IPS DF 4.7 (cell line): ENCODE measurements around the gene TMEM43.

Experiments used
- DNase-seq: peaks from one replicate; pipeline ENCODE4 v3.0.0-alpha.2; 2013; ENCODE audit warnings: low spot score; ENCODE audit errors: extremely low read depth

TMEM43 gene

DNA sequence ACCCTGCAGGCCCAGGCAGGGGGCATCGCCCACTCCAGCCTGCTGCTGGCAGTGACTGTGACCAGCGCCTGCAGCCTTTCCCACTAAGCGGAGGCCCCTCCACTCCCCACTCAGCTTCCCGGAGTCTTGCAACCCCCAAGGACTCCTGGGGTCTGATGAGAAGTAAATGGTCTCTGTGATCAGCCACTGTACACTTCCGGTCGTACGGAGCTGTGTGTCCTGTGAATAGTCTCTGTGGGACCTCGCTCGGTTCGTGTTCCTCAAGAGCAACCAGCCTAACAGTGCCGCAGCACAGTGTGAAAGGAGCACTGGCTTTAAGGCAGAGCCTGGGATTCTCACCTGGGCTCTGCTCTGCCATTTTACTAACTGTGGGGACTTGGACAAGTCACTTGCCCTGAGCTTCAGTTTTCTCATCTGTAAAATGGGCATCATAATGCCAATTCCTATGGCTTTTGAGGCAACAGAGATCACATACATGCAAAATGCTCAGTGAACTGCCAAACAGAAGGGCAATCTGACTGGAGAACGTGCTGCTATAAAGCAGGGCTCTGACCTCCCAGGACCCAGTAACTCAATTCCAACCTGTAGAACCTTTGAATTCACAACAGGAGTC lies 26.7 kb downstream of the TMEM43 start:
- DNase-seq = no peak

DNA sequence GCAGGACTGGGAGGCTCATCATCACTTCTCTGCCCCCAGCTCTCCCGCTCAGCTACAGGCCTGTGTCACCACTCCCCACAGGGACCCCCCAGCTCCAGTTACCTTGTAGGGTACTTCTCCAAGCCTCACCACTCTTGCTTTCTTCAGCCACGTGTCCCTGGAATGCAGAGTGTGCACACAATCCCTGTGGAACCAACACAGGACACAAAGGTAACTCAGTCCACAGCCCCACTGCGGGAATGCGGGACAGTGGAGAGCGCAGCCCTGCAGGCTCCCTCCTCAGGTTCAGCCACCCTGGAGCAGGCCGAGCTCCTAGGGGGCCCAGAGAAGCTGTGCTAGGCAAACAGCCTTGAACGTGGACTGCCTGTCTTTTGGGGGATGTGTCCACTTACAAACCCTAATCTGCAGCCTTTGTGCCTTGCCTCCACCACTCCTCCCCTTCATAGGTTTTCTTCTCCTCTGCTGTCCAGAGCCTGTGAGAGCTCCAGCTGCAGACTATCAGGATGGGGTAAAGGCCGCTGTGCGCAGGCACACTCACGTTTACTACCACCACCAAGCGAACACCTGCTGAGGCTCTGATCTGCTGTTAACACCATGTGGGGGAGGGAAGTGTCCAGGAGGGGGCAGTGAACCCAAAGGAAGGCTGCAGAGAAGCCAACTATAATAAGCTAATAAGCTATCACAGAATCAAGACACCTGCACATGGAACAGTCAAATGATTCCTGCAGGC lies 27.5 kb downstream of the TMEM43 start:
- no peak for DNase-seq

DNA sequence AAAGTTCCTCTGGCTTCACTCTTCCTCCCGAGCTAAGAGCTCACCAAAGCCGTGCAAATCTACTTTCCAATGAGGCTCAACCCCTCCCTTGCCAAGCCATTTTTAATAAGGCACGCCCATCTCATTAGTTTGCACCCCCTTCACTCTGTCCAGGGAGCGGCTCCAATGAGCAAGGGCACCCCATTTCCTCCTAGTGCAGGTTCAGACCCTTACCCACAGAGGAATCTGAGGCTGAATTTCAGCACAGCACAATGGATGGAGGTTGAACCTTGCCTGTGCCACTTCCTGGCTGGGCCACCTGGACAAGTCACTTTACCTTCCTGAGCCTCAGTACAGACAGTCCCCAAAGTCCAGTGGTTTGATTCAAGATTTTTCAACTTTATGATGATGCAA lies 28.1 kb downstream of the TMEM43 start:
- no peak for DNase-seq

DNA sequence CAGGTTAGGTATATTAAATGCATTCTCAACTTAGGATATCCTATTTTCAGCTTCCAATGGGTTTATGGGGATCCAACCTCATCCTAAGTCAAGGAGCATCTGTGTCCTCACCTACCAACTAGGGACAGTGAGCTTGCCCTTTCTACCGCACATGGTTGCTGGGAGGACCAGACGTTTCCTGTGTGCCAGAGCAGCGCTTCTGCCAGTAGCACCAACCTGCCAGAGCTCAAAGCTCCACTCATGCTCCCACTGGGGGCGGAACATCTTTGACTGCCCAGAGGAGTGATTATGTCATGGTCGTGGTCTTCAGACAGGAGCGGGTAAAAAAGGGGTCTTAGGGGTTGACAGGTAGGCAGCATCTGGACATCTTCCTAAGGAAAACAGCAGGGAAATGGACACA lies 28.8 kb downstream of the TMEM43 start:
- DNase-seq = no peak

DNA sequence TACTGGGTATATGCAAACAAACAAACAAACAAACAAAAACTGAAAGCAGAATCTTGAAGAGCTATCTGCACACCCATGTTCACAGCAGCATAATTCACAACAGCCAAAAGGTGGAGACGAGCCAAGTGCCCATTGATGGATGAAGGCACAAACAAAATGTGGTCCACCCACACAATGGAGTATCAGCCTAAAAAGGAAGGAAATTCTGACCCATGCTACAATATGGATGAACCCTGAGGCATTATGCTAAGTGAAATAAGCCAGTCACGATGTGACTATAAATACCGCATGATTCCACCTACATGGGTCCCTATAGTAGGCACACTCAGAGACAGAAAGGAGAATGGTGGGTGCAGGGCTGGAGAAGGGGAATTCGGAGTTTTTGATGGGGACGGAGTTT lies 29.4 kb downstream of the TMEM43 start:
- DNase-seq = no peak

DNA sequence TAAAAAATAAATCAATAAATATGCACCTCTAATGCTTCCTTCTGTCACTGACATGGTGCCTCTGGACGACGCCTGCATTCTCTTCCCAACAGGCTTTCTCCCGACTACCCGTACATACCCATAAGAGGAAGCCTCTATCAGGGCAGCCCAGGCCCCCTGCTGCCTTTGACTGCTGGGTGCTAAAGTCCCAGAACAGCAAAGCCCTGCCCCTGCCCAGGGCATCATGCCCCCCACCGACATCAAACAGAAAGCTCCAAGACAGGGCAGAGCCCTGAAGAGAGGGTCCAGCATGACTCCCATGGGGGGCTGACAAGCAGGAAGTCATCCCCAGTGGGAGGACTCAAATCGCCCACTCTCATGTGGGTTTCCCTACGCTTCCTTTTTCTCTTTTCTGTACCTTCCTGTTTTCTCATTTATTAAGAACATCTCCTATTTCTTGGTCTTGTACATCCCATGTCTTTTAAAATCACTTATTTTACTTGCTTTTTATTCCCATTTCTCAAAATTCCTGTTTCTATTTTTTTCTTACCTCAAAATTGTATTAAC lies 30.1 kb downstream of the TMEM43 start:
- DNase-seq = no peak

DNA sequence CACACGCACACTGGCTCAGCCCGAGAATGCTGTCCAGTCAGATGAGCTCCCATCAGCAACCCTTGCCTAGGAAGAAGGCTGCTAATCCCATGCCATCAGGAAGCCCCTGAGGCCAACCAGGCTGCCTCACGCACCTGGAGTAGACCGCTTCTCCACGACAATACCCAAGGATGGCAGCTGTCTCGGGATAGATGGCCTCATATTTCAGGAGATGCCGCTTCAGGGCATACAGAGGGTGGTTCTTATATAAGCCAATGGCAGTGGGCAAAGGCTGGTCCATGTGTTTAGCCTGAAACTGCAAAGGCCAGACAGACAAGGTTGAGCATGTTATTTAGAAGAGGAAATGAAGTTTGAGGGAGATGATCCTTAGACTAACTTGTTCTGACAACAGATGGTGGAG lies 31.3 kb downstream of the TMEM43 start:
- no peak for DNase-seq

DNA sequence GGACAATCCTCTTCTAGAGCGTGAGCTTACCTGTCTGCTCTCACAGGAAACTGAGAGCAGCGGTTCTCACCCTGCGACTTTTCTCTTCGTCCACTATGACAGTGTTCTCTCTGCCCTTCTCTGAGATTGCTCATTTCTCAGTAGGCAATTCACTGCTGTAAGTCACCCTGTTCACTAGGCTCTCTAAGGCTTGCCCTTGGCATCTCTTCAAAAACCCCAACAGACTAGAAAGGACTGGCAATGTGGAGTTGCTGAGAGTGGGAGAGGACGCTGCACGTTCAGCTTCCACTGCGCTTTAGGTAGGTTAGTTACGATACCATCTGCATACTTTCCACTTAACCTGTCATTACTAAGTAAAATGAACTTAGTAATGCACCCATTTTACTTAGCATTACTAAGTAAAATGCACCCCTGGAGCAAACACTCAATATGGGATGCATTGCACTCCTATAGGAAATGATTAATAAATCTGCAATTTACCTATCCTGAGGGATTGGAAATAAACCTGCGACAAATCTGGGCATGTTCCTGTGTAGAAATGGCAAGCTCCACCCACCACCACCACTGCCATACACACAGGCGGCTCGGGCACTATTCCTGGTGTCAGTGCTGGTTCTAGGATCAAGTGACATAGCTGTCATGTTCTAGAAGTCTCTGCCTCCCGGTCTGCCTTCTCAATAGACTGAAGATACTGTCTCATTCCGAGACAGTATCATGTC lies 32.1 kb downstream of the TMEM43 start:
- DNase-seq = no peak

DNA sequence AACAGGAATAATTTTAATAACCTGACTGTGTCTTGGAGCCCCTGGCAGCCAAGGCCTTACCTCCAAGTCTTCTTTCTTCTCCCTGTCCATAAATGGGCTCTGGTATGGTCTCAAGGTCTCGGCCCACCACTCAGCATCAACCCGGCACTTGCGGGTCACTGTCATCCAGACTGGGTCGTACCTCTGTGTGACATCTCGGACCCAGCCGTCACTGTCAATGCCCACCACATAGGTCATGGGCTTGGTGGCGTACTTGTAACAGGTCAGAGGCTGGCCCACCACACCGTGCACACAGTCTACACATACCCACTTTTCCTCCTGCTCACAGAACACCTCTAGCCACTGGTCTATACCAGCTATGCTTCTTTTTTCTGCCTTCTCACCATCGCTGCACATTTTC lies 33.1 kb downstream of the TMEM43 start:
- no peak for DNase-seq

DNA sequence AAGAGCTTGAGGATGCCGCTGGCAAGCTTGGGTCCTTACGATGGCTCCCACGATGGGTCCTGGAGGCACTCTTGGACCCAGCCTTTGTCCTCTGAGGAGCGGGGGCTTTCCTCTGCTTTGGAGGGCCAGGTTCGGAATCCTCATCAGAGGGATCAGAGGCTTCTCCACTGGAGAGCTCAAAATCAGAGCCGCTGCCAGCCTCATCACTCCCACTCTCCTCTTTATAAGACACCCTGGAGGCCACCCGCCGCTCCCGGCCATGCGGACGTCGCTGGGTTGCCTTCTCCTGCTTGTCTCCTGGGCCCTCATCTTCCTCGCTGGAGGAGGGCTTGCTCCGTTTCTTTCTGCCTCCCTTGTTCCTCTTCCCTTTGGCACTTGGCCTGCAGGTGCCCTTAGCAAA lies 33.5 kb downstream of the TMEM43 start:
- DNase-seq = no peak

DNA sequence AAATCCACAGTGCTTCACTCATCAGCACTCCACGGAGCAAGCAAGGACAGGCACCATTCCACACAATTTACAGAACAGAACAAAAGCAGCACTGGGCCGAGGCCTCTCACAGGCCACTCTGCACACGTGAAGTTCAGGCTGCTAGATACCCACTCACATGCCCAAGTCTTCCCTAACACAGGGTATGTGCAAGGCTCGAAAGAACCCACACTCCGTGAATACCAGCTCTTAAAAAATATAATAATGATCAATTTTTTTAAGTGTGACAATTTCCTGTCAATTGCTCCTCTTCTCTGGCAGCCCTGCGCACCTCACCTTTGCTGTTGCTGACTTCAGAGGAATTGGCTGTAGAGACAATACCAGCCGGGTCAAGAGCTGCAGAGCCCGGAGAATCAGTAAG lies 34.6 kb downstream of the TMEM43 start:
- DNase-seq = no peak

DNA sequence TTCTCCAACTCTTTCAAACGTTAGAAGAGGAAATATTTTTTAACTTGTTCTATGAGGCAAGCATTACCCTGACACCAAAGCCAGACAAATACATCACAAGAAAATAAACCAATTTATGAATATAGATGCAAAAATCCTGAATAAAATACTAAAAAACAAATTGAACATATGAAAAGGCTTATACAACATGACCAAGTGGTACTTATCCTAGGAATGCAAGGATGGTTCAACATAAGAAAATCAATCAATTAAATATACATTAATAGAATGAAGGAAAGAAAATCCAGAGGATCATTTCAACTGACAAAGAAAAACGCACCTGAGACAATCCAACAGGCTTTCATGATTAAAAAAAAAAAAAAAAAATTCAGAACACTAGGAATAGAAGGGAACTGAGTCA lies 36.4 kb downstream of the TMEM43 start:
- no peak for DNase-seq

DNA sequence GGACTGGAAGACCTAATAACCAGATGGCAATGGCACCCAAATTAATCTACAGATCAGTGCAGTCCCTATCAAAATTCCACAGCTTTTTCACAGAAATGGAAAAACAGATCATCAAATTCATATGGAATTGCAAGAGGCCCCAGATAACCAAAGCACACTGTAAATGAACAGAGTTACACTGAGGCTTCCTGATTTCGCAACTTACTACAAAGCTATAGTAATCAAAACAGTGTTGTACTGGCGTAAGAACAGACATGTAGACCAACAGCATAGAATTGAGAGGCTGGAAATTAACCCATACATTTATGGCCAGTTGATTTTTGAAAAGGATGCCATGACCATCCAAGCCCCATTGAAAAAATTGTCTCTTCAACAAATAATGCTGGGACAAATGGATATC lies 37.3 kb downstream of the TMEM43 start:
- DNase-seq = no peak

DNA sequence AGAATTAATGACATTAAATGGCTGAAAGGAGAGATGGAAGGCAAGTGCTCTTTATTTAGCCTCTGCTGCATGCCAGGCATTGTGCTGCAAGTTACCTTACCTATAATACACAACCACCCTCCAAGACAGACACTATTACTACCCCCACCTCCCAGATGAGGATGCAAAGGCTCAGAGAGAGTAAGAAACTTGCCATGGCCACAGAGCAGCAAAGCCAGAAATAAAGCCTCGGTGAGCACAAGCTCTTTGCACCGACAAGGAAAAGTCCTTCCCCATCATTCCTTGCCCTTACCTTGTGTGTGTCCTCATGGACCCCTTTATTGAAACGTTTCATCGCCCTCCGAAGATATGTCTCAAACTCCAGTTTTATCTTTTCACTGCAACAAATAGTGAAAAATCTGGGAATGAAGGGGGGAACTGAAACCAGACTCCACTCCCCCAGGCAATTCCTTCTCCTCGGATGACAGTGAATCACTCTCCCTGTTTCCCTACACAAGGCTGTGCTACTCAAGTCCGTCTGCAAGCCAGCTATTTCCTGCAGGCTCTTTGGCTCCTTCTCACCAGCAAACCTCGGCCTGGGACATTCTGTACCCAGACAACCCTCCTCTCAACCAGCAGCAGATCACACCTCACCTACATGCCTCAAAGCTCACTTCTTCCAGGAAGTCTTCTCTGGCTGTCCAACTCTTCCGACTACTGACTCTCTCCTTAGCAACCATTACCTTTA lies 42.2 kb downstream of the TMEM43 start:
- no peak for DNase-seq

DNA sequence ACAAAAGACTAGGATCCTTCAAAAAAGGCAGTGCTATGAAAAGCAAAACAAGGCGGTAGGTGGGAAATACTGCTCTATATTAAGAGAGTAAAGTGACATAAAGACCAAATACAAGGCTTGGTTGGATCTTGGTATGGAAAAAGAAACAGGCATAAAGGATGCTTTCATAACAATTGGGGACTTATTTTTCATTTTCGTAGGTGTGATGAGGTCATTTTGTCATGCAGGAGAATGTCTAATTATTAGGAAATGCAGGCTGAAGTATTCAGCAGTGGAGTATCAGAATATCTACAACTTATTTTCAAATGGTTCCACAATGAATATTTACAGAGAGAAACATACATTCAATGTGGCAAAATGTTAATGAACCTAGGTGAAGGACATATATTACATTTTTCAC lies 44.6 kb downstream of the TMEM43 start:
- no peak for DNase-seq

DNA sequence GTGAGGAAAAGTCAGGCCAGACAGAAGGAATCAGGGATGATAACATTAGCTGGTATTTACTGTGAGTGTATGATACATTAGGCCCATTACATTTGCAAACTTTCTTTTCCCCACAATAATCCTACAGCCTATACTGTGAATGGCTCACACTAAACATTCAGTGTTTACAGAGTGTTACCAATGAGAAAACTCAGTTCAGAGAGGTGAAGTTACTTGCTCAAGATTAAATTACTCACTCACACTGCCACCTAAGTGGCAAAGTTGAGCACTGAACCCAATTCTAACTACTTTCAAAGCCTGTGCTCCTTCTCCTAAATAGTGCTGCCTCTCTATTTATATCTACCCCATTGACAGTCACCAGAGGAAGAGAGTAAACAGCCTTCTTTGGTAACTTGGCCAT lies 45.0 kb downstream of the TMEM43 start:
- DNase-seq = no peak

DNA sequence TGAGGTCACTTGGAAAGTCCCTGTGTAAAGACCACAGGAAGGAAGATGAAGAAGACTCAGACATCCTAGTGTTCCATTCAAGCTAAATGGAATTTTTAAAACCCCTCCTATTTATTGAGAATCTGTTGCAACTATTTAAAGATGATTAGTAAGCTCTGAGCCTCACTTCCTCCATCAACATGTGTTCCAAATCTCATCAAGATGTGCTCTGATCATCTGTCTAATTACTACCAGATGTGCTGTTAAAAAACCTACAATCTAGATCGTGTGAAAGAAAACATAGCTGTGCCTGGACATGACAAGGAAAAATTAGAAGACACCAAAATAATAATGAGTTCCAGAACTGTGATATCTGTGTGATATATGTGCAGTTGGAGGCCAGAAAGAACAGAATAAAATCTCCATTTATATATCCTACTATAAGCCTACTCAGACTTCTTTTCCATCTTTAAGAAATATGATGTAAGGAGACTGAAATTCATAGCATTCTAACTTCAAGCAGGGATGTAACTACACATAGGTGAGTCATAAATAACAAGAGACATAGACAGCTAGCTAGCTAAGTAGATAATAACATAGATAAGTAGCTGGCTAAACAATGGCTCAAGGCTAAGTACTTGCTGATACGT lies 45.8 kb downstream of the TMEM43 start:
- DNase-seq = no peak

DNA sequence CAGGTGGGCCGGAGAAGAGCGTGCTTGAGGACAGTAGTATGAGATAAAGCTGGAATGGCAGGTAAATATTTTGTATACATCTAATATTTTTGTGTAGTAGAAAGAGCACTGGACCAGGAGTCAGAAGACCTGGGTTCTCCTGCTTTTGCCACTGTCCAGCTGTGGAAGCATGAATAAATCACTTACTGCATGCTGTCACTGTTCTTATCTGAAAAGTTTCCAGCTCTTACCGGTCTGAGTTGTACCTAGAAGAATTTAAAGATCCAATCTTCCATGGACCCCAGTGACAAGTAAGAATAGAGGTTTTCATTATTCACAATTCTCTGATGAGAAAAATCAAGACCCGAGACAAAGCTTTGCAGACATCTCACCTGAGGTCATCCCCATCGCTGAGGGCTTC lies 47.6 kb downstream of the TMEM43 start:
- DNase-seq = no peak

DNA sequence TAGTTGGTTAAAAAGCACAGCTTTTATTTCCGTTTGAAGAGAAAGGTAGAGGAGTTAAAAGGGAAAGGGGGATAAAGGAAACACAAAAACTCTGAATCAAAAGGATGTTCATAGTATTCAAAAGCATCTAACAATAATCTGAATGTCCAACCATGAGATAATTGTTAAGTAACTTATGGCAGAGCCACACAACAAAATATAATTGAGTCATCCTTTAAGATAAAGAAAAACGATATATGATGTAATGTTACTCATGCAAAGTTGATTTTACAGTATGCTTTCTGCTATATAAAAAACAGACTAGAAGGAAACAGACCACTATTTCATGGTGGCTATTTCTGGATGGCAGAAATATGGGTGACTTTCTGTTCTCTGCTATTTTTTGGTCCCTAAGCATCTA lies 49.6 kb downstream of the TMEM43 start:
- DNase-seq = no peak

DNA sequence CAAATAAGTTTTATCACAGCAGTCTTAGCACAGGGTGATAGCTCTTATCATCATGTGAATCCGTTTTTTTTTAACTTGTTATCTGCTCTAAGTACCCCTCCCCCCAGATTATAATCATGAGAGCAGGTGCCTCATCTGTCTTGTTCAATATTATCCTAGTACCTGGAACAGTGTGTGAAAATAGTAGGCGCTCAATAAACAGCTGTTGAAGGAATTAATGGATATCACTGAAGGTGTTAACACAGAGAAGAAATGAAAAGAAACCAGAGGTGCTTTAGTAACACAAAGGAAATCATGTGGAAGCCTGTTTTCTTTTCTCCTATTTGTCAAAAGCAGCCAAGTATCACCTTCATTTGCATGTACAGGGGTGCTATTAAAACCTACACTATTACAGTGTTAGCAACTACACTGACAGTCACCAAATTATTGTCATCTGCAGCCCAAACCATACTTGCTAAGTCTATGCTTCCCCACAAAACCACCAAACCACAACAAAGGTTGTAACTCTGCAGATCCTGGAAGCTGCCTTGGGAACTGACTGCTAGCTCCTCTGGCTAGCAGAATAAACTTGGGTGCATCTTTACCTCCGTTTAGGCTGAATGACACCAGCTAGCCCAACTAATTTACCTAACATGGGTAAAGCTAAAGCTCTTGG lies 50.7 kb downstream of the TMEM43 start:
- no peak for DNase-seq
